Astrocyte (in vitro differentiated cells and primary cell): Measurements from ENCODE around the gene FDX1. TPM values are rescaled to one million over a fixed set of nuclear protein-coding genes. Genes with fewer than 3 reads are reported as not detected.

Source experiments
- DNase-seq: peaks from one replicate; pipeline ENCODE4 v3.0.0-alpha.2; 2010; ENCODE audit warnings: low read depth
- FAIRE-seq: peaks from 2 replicates; lab custom pipeline; 2011; peaks lifted over from hg19 to GRCh38; lab: Jason Lieb, UNC
- H2AFZ ChIP-seq: 2 replicates; pipeline ENCODE4 v1.6.0; 2012; ENCODE audit warnings: low read depth, low read length, inconsistent platforms
- H3K27ac ChIP-seq: 2 replicates; pipeline ENCODE4 v1.5.1; 2011; ENCODE audit warnings: low read depth, low read length, inconsistent platforms
- H3K27me3 ChIP-seq: 2 replicates; pipeline ENCODE4 v1.6.0; 2011; ENCODE audit warnings: low read length, inconsistent platforms; ENCODE audit not compliant: insufficient read depth
- H3K36me3 ChIP-seq: 2 replicates; pipeline ENCODE4 v1.5.1; 2011; ENCODE audit warnings: low read length, inconsistent platforms; ENCODE audit not compliant: insufficient read depth
- H3K4me1 ChIP-seq: 2 replicates; pipeline ENCODE4 v1.5.1; 2011; ENCODE audit warnings: low read length, inconsistent platforms; ENCODE audit not compliant: insufficient read depth
- H3K4me2 ChIP-seq: 2 replicates; pipeline ENCODE4 v1.6.0; 2012; ENCODE audit warnings: low read length, inconsistent platforms
- H3K4me3 ChIP-seq: 2 replicates; pipeline ENCODE4 v1.5.1; 2011; ENCODE audit warnings: low read depth, mild to moderate bottlenecking, low read length, inconsistent platforms; ENCODE audit not compliant: insufficient read depth
- H3K79me2 ChIP-seq: 2 replicates; pipeline ENCODE4 v1.6.0; 2012; ENCODE audit warnings: mild to moderate bottlenecking, low read length, inconsistent platforms; ENCODE audit not compliant: insufficient read depth
- H3K9ac ChIP-seq: 2 replicates; pipeline ENCODE4 v1.6.0; 2012; ENCODE audit warnings: mild to moderate bottlenecking, low read length, inconsistent platforms
- H3K9me3 ChIP-seq: 2 replicates; pipeline ENCODE4 v1.5.1; 2012; ENCODE audit warnings: low read depth, mild to moderate bottlenecking, low read length, inconsistent platforms; ENCODE audit not compliant: insufficient read depth
- H4K20me1 ChIP-seq: 2 replicates; pipeline ENCODE4 v1.6.0; 2012; ENCODE audit warnings: low read length, inconsistent platforms; ENCODE audit not compliant: insufficient read depth
- H3K27ac Mint-ChIP-seq: one replicate; pipeline ENCODE4 v1.8.0; 2021; ENCODE audit warnings: mild to moderate bottlenecking, mixed read lengths; ENCODE audit not compliant: unreplicated experiment
- H3K27me3 Mint-ChIP-seq: one replicate; pipeline ENCODE4 v1.8.0; 2021; ENCODE audit warnings: low read depth, mixed read lengths; ENCODE audit not compliant: unreplicated experiment
- H3K36me3 Mint-ChIP-seq: one replicate; pipeline ENCODE4 v1.8.0; 2021; ENCODE audit warnings: low read depth, mixed read lengths; ENCODE audit not compliant: unreplicated experiment
- H3K4me1 Mint-ChIP-seq: one replicate; pipeline ENCODE4 v1.8.0; 2021; ENCODE audit warnings: low read depth, mixed read lengths; ENCODE audit not compliant: unreplicated experiment
- H3K4me3 Mint-ChIP-seq: one replicate; pipeline ENCODE4 v1.8.0; 2021; ENCODE audit warnings: mild to moderate bottlenecking, moderate library complexity, mixed read lengths; ENCODE audit not compliant: unreplicated experiment
- H3K9me3 Mint-ChIP-seq: one replicate; pipeline ENCODE4 v1.8.0; 2021; ENCODE audit warnings: mild to moderate bottlenecking, mixed read lengths; ENCODE audit not compliant: unreplicated experiment
- CTCF ChIP-seq: IDR thresholded peaks from 2 replicates; pipeline ENCODE4 v1.5.1; 2011; ENCODE audit warnings: low read depth, mild to moderate bottlenecking, inconsistent platforms, low read length, moderate library complexity; ENCODE audit not compliant: insufficient read depth
- EZH2 ChIP-seq: IDR thresholded peaks from 2 replicates; pipeline ENCODE4 v1.6.1; 2012; ENCODE audit warnings: mild to moderate bottlenecking, low read length, inconsistent platforms; ENCODE audit not compliant: insufficient read depth
- total RNA-seq: library from RNA; stranded (reverse); gene quantifications from 2 replicates; pipeline ENCODE4 v1.2.1, GENCODE V29; 2021

Gene FDX1
- total RNA-seq, 1 donor from 2014 or later: 7.1 TPM

- Histone ChIP-seq H3K27me3 (no peaks in the 10 kb centered on the region), H3K9ac (no peak overlapping the region), H3K79me2 (no peaks in the 10 kb centered on the region), H3K4me3 (no peak overlapping the region), H3K36me3 (no peaks in the 10 kb centered on the region), H2AFZ (no peak overlapping the region), H3K27ac (no peak overlapping the region), H3K4me1 (peaks cover 6% of the 10 kb centered on the region), H3K9me3 (no peaks in the 10 kb centered on the region), H4K20me1 (no peaks in the 10 kb centered on the region), H3K4me2 (no peak overlapping the region)
- TF ChIP-seq EZH2 (no peak), CTCF (no peak)
- Mint-ChIP-seq H3K36me3 (peaks cover 2% of the 10 kb centered on the region), H3K27me3 (no peaks in the 10 kb centered on the region), H3K4me3 (no peak overlapping the region), H3K27ac (no peak overlapping the region), H3K9me3 (no peaks in the 10 kb centered on the region), H3K4me1 (peaks cover 10% of the 10 kb centered on the region)
- no peak for DNase-seq
- no peak for FAIRE-seq
Observed at GRCh38 chr11:110473706-110474105, 44.0 kb downstream of the FDX1 start.

GRCh38 chr11:110474578-110474977, 44.8 kb downstream of the FDX1 start:
- FAIRE-seq (no peak), DNase-seq (no peak)
- Histone ChIP-seq H3K27me3 (no peaks in the 10 kb centered on the region), H3K9ac (no peak overlapping the region), H3K4me3 (no peak overlapping the region), H3K36me3 (no peaks in the 10 kb centered on the region), H3K79me2 (no peaks in the 10 kb centered on the region), H3K9me3 (no peaks in the 10 kb centered on the region), H3K4me2 (no peak overlapping the region), H3K4me1 (peaks cover 6% of the 10 kb centered on the region), H2AFZ (no peak overlapping the region), H3K27ac (no peak overlapping the region), H4K20me1 (no peaks in the 10 kb centered on the region)
- Mint-ChIP-seq H3K9me3 (no peaks in the 10 kb centered on the region), H3K27me3 (peaks cover 2% of the 10 kb centered on the region), H3K27ac (no peak overlapping the region), H3K4me1 (peaks cover 10% of the 10 kb centered on the region), H3K4me3 (no peak overlapping the region), H3K36me3 (peaks cover 2% of the 10 kb centered on the region)
- TF ChIP-seq CTCF: no peak
- TF ChIP-seq EZH2: no peak

GRCh38 chr11:110475671-110476070, 45.9 kb downstream of the FDX1 start:
- no peak overlapping the region for H3K27ac Mint-ChIP-seq
- peaks cover 2% of the 10 kb centered on the region for H3K27me3 Mint-ChIP-seq
- H3K4me1 ChIP-seq: peaks cover 6% of the 10 kb centered on the region
- no peak overlapping the region for H3K9ac ChIP-seq
- no peak overlapping the region for H3K27ac ChIP-seq
- no peak overlapping the region for H3K4me2 ChIP-seq
- H3K4me1 Mint-ChIP-seq: peaks cover 7% of the 10 kb centered on the region
- H3K79me2 ChIP-seq: no peaks in the 10 kb centered on the region
- no peaks in the 10 kb centered on the region for H4K20me1 ChIP-seq
- no peak overlapping the region for H2AFZ ChIP-seq
- H3K36me3 Mint-ChIP-seq: peaks cover 2% of the 10 kb centered on the region
- H3K36me3 ChIP-seq: no peaks in the 10 kb centered on the region
- FAIRE-seq (no peak), DNase-seq (no peak)
- no peaks in the 10 kb centered on the region for H3K9me3 ChIP-seq
- H3K4me3 Mint-ChIP-seq: no peak overlapping the region
- no peak for TF ChIP-seq CTCF
- TF ChIP-seq EZH2: no peak
- H3K27me3 ChIP-seq: no peaks in the 10 kb centered on the region
- no peak overlapping the region for H3K4me3 ChIP-seq
- H3K9me3 Mint-ChIP-seq: no peaks in the 10 kb centered on the region
